CD4-positive, alpha-beta T cell (primary cell): Measurements from ENCODE around the gene USP40. TPM values are rescaled to one million over a fixed set of nuclear protein-coding genes. Genes with fewer than 3 reads are reported as not detected.

ENCODE experiments used
- ATAC-seq: fragments of 200-7000 bp; cut with Tn5 transposase; one replicate; pipeline ENCODE4 v1.10.0; 2022; ENCODE audit warnings: mild to moderate bottlenecking; ENCODE audit not compliant: poor library complexity
- CTCF ChIA-PET: fragments of 350-600 bp; sonication (Branson Sonifier 250); formaldehyde crosslinking; loops from one replicate; lab custom pipeline; 2021; ENCODE audit warnings: antibody characterized with exemption, inconsistent platforms; lab: Charles Lee
- POLR2A ChIA-PET: fragments of 350-600 bp; sonication (Branson Sonifier 250); formaldehyde crosslinking; loops from one replicate; lab custom pipeline; 2021; ENCODE audit warnings: antibody characterized with exemption, inconsistent platforms; lab: Charles Lee
- DNase-seq, 14 experiments: peaks; one replicate each; pipeline ENCODE4 v3.0.0-alpha.2; 2013 to 2020; ENCODE audit warnings: mixed read lengths in 2 of 14
- H3K27ac ChIP-seq, 2 donors: one replicate each; pipeline versions ENCODE4 v1.5.1 to v1.7.0; 2013; ENCODE audit warnings: low read length in 2 of 2, low read depth in 1 of 2, mild to moderate bottlenecking in 1 of 2
- H3K27me3 ChIP-seq, 2 experiments: 1 replicate in 1 of 2; 2 replicates in 1 of 2; pipeline versions ENCODE4 v1.6.1 to v1.7.0; 2013; ENCODE audit warnings: low read length in 2 of 2, control low read depth in 1 of 2, mild to moderate bottlenecking in 1 of 2, moderate library complexity in 1 of 2; ENCODE audit not compliant: insufficient read depth in 2 of 2, control insufficient read depth in 1 of 2
- H3K36me3 ChIP-seq: one replicate; pipeline ENCODE4 v1.6.1; 2013; ENCODE audit warnings: low read length, control low read depth; ENCODE audit not compliant: insufficient read depth
- H3K4me1 ChIP-seq: one replicate; pipeline ENCODE4 v1.6.1; 2013; ENCODE audit warnings: low read length, control low read depth; ENCODE audit not compliant: insufficient read depth
- H3K4me3 ChIP-seq: one replicate; pipeline ENCODE4 v1.5.1; 2013; ENCODE audit warnings: mild to moderate bottlenecking, low read length, moderate library complexity
- H3K9me3 ChIP-seq, 2 experiments: 1 replicate in 1 of 2; 2 replicates in 1 of 2; pipeline versions ENCODE4 v1.6.1 to v1.7.0; 2013; ENCODE audit warnings: low read length in 2 of 2, mild to moderate bottlenecking in 2 of 2, control low read depth in 1 of 2, moderate library complexity in 1 of 2; ENCODE audit not compliant: control insufficient read depth in 1 of 2, insufficient read depth in 1 of 2
- H3K27ac Mint-ChIP-seq: one replicate; pipeline ENCODE4 v1.8.0; 2020; ENCODE audit warnings: mixed read lengths
- H3K27me3 Mint-ChIP-seq: one replicate; pipeline ENCODE4 v1.8.0; 2021; ENCODE audit warnings: mixed read lengths
- H3K36me3 Mint-ChIP-seq: one replicate; pipeline ENCODE4 v1.8.0; 2021; ENCODE audit warnings: low read depth, mixed read lengths
- H3K4me1 Mint-ChIP-seq: one replicate; pipeline ENCODE4 v1.8.0; 2021; ENCODE audit warnings: low read depth, mixed read lengths
- H3K4me3 Mint-ChIP-seq: one replicate; pipeline ENCODE4 v1.8.0; 2020; ENCODE audit warnings: mild to moderate bottlenecking, mixed read lengths
- H3K9me3 Mint-ChIP-seq: one replicate; pipeline ENCODE4 v1.8.0; 2020; ENCODE audit warnings: mixed read lengths
- intact Hi-C, 2 experiments: fragments of 100-400 bp; cut with DNase I in 1 of 2; cut with micrococcal nuclease in 1 of 2; formaldehyde crosslinking; loops; one replicate each; pipeline versions ENCODE4 v1.15.1 to v1.9.0; 2023 to 2025; cut with DNase I, micrococcal nuclease
- total RNA-seq, 174 experiments: library from RNA in 2 of 174; stranded (reverse) in 2 of 174; gene quantifications; one replicate each; pipeline ENCODE4 v1.2.3 and lab custom pipeline; 2021 to 2026
- TF ChIP-seq, protein P1 (sequence below): fragments of 200-600 bp; IDR thresholded peaks from one replicate; pipeline ENCODE4 v1.8.0; 2022; ENCODE audit warnings: antibody characterized with exemption, mild to moderate bottlenecking

The USP40 gene
- total RNA-seq, 2 experiments from 2014 or later: 7.2 to 8.7 TPM

GRCh38 chr2:233481368-233482142 lies 85.0 kb downstream of the USP40 start:
- ChIA-PET POLR2A (no interaction called here), CTCF (no interaction called here)
- no peak overlapping the region for H3K4me3 Mint-ChIP-seq
- ATAC-seq (no peak), DNase-seq (no peak)
- Histone ChIP-seq H3K4me1 (no peaks in the 10 kb centered on the region), H3K36me3 (peaks cover 21% of the 10 kb centered on the region), H3K4me3 (no peak overlapping the region), H3K27ac (no peak overlapping the region), H3K27me3 (no peaks in the 10 kb centered on the region), H3K9me3 (peaks cover 0 to 6% of the 10 kb centered on the region in 2 experiments)
- peaks cover 26% of the 10 kb centered on the region for H3K36me3 Mint-ChIP-seq
- H3K4me1 Mint-ChIP-seq: no peaks in the 10 kb centered on the region
- intact Hi-C loops: no loop called here
- TF ChIP-seq, protein P1, sequence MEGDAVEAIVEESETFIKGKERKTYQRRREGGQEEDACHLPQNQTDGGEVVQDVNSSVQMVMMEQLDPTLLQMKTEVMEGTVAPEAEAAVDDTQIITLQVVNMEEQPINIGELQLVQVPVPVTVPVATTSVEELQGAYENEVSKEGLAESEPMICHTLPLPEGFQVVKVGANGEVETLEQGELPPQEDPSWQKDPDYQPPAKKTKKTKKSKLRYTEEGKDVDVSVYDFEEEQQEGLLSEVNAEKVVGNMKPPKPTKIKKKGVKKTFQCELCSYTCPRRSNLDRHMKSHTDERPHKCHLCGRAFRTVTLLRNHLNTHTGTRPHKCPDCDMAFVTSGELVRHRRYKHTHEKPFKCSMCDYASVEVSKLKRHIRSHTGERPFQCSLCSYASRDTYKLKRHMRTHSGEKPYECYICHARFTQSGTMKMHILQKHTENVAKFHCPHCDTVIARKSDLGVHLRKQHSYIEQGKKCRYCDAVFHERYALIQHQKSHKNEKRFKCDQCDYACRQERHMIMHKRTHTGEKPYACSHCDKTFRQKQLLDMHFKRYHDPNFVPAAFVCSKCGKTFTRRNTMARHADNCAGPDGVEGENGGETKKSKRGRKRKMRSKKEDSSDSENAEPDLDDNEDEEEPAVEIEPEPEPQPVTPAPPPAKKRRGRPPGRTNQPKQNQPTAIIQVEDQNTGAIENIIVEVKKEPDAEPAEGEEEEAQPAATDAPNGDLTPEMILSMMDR: no peak
- no peaks in the 10 kb centered on the region for H3K27me3 Mint-ChIP-seq
- H3K9me3 Mint-ChIP-seq: no peaks in the 10 kb centered on the region
- H3K27ac Mint-ChIP-seq: no peak overlapping the region

DNA sequence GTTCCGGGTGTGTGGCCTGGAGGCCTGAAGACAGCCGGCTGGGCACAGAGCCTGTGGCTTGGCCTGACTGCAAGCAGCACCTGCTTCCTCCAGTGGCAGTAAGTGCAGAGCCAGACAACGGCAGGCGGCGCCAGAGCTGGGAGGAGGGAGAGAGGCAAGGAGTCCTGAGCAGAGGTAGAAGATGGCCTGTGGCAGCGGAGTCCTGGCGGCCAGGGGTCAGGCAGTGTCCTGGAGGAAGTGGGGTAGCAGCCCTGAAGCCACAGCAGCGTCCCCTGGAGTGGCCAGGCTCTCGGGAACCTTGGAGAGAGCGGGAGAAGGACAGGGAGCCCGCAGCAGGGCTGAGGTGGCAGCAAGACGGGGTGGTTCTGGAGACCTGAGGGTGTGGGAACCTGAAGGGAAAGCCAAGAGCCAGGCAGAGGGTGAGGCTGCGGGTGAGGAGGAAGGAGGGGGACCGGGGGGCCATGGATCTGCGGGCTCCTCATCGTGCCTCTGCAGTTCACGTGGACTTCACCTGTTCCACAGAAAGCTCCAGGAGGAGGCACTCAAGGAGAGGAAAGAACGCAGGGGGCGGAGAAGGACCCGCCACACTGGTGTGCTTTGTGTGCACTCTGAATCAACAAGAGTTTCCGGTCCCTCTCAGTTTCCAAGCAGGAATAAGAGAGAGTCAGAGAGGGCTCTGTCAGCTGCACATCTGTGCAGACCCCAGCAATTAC lies 85.9 kb downstream of the USP40 start:
- intact Hi-C loops: no loop called here
- H3K4me3 Mint-ChIP-seq: no peak overlapping the region
- no peaks in the 10 kb centered on the region for H3K4me1 Mint-ChIP-seq
- CTCF ChIA-PET: no interaction called here
- no peaks in the 10 kb centered on the region for H3K9me3 Mint-ChIP-seq
- peaks cover 24% of the 10 kb centered on the region for H3K36me3 Mint-ChIP-seq
- Histone ChIP-seq H3K9me3 (peaks cover 0 to 6% of the 10 kb centered on the region in 2 experiments), H3K27ac (no peak overlapping the region), H3K4me3 (no peak overlapping the region), H3K36me3 (peaks cover 23% of the 10 kb centered on the region), H3K27me3 (no peaks in the 10 kb centered on the region), H3K4me1 (no peaks in the 10 kb centered on the region)
- no peak overlapping the region for H3K27ac Mint-ChIP-seq
- TF ChIP-seq, protein P1: no peak
- ATAC-seq: no peak
- POLR2A ChIA-PET: no interaction called here
- no peak for DNase-seq
- no peaks in the 10 kb centered on the region for H3K27me3 Mint-ChIP-seq

GRCh38 chr2:233479616-233480489 lies 86.7 kb downstream of the USP40 start:
- Histone ChIP-seq H3K4me3 (no peak overlapping the region), H3K27ac (no peak overlapping the region), H3K9me3 (peaks cover 0 to 6% of the 10 kb centered on the region in 2 experiments), H3K36me3 (peaks cover 16% of the 10 kb centered on the region), H3K4me1 (no peaks in the 10 kb centered on the region), H3K27me3 (no peaks in the 10 kb centered on the region)
- no peaks in the 10 kb centered on the region for H3K27me3 Mint-ChIP-seq
- no peaks in the 10 kb centered on the region for H3K9me3 Mint-ChIP-seq
- DNase-seq (no peak), ATAC-seq (no peak)
- H3K36me3 Mint-ChIP-seq: peaks cover 16% of the 10 kb centered on the region
- TF ChIP-seq, protein P1: no peak
- POLR2A ChIA-PET: no interaction called here
- H3K27ac Mint-ChIP-seq: no peak overlapping the region
- no peak overlapping the region for H3K4me3 Mint-ChIP-seq
- intact Hi-C loops: no loop called here
- H3K4me1 Mint-ChIP-seq: no peaks in the 10 kb centered on the region
- CTCF ChIA-PET: no interaction called here
